ENCODE data around the gene PPP1R12A.

Gene PPP1R12A

GRCh38 chr12:79769860-79770485 is 164.9 kb downstream of the PPP1R12A start:
- Mint-ChIP-seq H3K36me3 (peaks cover 9% of the 10 kb centered on the region), H3K27ac (no peak overlapping the region), H3K27me3 (peaks cover 4% of the 10 kb centered on the region), H3K9me3 (no peaks in the 10 kb centered on the region), H3K4me3 (no peak overlapping the region), H3K4me1 (no peaks in the 10 kb centered on the region)
- CTCF ChIA-PET: no interaction called here
- DNase-seq: no peak

GRCh38 chr12:79769189-79769859 is 165.6 kb downstream of the PPP1R12A start:
- H3K27me3 Mint-ChIP-seq: peaks cover 4% of the 10 kb centered on the region
- no peak overlapping the region for H3K4me3 Mint-ChIP-seq
- peaks cover 7% of the 10 kb centered on the region for H3K36me3 Mint-ChIP-seq
- no peak overlapping the region for H3K27ac Mint-ChIP-seq
- H3K9me3 Mint-ChIP-seq: no peaks in the 10 kb centered on the region
- no peak for DNase-seq
- no peaks in the 10 kb centered on the region for H3K4me1 Mint-ChIP-seq
- CTCF ChIA-PET: no interaction called here

DNA sequence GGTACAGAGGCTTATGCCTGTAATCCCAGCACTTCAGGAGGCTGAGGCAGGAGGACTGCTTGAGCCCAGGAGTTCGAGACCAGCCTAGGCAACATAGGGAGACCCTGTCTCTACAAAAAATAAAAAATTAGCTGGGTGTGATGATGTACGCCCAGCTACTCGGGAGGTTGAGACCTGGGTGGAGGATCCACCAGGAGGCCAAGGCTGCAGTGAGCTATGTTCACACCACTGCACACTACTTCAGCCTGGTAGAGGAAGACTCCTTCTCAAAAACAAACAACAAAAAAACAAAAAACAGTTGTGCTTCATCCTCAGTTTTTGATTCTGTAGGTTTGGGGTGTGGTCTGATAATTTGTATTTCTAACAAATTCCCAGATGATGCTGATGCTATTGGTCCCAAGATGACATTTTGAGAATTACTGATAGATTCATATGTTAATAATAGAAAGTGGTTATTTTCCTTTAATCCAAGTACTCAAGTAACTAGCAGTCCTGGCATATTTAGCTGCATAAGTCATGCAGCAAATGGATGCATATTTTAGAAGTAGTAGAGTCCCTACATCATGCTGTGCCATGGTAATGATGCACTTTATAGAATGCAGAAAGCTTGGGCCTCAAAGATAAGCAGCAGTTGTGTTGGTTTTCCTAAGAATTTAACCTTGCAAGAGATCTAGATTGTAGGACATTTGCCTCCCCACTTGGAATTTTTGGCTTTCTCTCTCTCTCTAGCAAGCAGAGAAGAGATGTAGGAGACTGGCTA is 168.0 kb downstream of the PPP1R12A start:
- H3K4me1 Mint-ChIP-seq: no peaks in the 10 kb centered on the region
- H3K36me3 Mint-ChIP-seq: peaks cover 1% of the 10 kb centered on the region
- CTCF ChIA-PET: no interaction called here
- no peak overlapping the region for H3K27ac Mint-ChIP-seq
- H3K9me3 Mint-ChIP-seq: no peaks in the 10 kb centered on the region
- peaks cover 8% of the 10 kb centered on the region for H3K27me3 Mint-ChIP-seq
- DNase-seq: no peak
- H3K4me3 Mint-ChIP-seq: no peak overlapping the region

- H3K4me1 Mint-ChIP-seq: no peaks in the 10 kb centered on the region
- H3K36me3 Mint-ChIP-seq: no peaks in the 10 kb centered on the region
- CTCF ChIA-PET: no interaction called here
- H3K27ac Mint-ChIP-seq: no peak overlapping the region
- DNase-seq: no peak
- no peaks in the 10 kb centered on the region for H3K9me3 Mint-ChIP-seq
- no peak overlapping the region for H3K4me3 Mint-ChIP-seq
- peaks cover 8% of the 10 kb centered on the region for H3K27me3 Mint-ChIP-seq
Observed at GRCh38 chr12:79765157-79765556, 169.7 kb downstream of the PPP1R12A start.

DNA sequence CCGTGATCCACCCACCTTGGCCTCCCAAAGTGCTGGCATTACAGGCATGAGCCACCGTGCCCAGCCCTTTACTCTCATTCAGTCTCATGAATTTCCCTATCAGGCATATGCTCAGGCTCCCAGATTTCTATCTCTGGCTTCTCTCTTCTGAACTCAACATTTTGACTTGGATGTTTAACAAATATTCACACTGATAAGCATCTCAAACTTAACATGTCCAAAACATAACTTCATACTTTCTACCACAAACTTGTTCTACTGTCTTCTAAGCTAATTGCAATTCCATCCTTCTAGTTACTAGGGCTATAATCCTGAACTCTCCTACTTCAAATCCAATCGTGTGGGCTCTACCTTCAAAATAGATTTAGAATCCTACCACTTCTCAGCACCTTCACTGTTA is 170.3 kb downstream of the PPP1R12A start:
- CTCF ChIA-PET: no interaction called here
- Mint-ChIP-seq H3K4me3 (no peak overlapping the region), H3K4me1 (no peaks in the 10 kb centered on the region), H3K36me3 (no peaks in the 10 kb centered on the region), H3K27ac (no peak overlapping the region), H3K27me3 (peaks cover 8% of the 10 kb centered on the region), H3K9me3 (no peaks in the 10 kb centered on the region)
- DNase-seq: no peak

DNA sequence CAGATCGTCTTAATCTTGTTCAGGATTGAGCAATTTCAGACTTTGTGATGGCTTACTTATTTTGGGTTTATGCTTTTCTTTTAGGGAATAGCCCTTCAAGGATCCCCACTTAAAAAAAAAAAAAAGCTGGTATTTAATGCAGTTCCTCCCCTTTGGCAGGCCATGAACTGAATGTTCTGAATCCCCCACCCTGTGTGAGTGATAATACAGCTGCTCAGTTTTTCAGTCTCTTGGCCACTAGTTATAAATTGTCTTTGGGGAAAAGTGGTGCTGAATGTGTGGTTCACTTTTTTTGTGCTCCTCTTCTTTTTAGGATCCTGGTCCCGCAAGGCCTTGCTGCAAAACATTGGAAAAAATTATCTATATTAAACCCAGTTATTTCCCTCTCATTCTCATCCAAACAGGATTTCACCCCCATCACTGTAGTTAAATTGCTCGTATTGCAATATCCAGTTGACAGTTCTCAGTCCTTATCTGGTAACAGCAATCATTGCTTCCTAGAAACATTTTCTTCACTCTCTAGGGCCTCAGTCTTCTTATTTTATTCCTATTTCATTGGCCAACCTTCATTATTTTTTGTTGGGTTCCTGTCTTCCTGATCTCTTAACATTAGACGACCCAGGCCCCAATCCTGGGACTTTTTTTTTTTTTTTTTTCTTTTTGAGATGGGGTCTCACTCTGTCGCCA is 171.0 kb downstream of the PPP1R12A start:
- Mint-ChIP-seq H3K4me1 (no peaks in the 10 kb centered on the region), H3K27ac (no peak overlapping the region)
- CTCF ChIA-PET: no interaction called here

GRCh38 chr12:79761341-79761740 is 173.6 kb downstream of the PPP1R12A start:
- DNase-seq: no peak

More for the DNA sequence above, 171.0 kb downstream of the PPP1R12A start:
- no peaks in the 10 kb centered on the region for H3K36me3 Mint-ChIP-seq
- peaks cover 8% of the 10 kb centered on the region for H3K27me3 Mint-ChIP-seq
- H3K4me3 Mint-ChIP-seq: no peak overlapping the region
- no peaks in the 10 kb centered on the region for H3K9me3 Mint-ChIP-seq
- DNase-seq: no peak

DNA sequence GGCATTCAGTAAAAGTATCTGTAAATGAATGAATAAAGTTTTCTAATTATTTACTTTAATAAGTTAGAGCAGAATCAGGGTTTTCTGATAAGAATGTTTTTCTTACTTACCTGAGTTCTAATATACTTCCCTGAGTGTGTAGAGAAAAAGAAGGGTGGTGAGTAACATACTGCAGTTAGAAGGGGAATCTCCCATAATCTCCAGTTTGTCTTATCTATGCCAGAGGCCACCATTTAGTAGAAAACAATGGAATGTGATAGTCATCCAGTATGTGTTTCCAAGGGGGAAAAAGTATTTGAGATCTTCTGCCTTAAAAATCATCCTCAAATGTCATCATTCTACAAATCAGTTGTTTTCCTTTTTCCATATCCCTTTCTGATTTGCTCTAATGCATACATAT is 187.6 kb downstream of the PPP1R12A start:
- Mint-ChIP-seq H3K4me3 (no peak overlapping the region), H3K36me3 (no peaks in the 10 kb centered on the region), H3K27ac (no peak overlapping the region), H3K4me1 (no peaks in the 10 kb centered on the region), H3K9me3 (no peaks in the 10 kb centered on the region), H3K27me3 (peaks cover 4% of the 10 kb centered on the region)
- DNase-seq: no peak
- CTCF ChIA-PET: interaction anchor here (1.7 kb wide), 1 partner anchor 9 kb away, joined by 4 read pairs; no protein-coding TSS in a partner anchor

More at GRCh38 chr12:79761341-79761740, 173.6 kb downstream of the PPP1R12A start:
- no peaks in the 10 kb centered on the region for H3K4me1 Mint-ChIP-seq
- H3K4me3 Mint-ChIP-seq: no peak overlapping the region
- H3K27me3 Mint-ChIP-seq: peaks cover 4% of the 10 kb centered on the region
- no peaks in the 10 kb centered on the region for H3K9me3 Mint-ChIP-seq
- CTCF ChIA-PET: no interaction called here
- no peak overlapping the region for H3K27ac Mint-ChIP-seq
- H3K36me3 Mint-ChIP-seq: no peaks in the 10 kb centered on the region

DNA sequence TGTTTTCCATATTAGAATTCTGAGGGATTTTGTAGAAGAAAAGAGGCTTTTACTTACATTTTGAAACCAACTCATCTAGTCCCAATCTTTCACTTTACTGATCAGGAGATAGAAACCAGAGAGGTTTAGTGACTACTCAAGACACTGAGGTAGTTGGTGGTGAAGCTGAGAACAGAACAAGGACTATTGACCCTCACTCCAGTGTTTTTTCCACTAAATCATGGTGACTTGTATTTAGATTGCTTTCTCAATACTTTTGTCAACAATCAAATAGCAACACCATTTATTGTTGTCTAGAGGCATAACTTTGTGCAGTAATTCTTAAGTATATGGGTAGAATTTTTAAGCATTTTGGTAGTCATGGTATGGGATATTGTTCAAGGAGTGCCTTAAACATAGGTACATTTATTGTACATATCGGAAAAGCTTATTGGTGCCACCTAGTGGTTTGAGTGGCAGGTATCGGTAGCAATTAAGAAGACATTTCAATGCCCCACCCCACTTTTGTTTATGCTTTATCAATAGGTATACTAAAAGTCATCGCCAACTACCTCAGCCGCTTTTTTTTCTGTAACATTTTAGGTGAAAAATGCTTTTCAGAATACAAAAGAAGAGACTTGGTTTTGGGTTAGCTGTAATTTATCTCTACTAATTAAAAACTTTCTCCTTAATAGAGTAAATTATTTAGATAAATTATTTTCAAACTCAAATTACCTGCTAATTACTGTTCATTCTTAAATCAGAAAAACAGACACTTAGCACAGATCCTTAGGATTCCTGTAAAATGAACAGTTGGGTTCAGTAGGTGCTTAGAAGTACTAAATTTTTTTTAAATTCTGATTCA is 196.8 kb downstream of the PPP1R12A start:
- peaks cover 4% of the 10 kb centered on the region for H3K27me3 Mint-ChIP-seq
- no peaks in the 10 kb centered on the region for H3K9me3 Mint-ChIP-seq
- CTCF ChIA-PET: interaction anchor here (0.7 to 1.2 kb wide), 4 partner anchors 9 to 738 kb away, joined by 3 to 4 read pairs (median 3); no protein-coding TSS in a partner anchor
- H3K27ac Mint-ChIP-seq: no peak overlapping the region
- H3K4me1 Mint-ChIP-seq: no peaks in the 10 kb centered on the region
- H3K4me3 Mint-ChIP-seq: no peak overlapping the region
- peak; percentile 37 for DNase-seq
- no peaks in the 10 kb centered on the region for H3K36me3 Mint-ChIP-seq

GRCh38 chr12:79732638-79733037 is 202.3 kb downstream of the PPP1R12A start:
- Mint-ChIP-seq H3K27ac (no peak overlapping the region), H3K36me3 (no peaks in the 10 kb centered on the region), H3K9me3 (no peaks in the 10 kb centered on the region), H3K27me3 (no peaks in the 10 kb centered on the region), H3K4me3 (no peak overlapping the region), H3K4me1 (no peaks in the 10 kb centered on the region)
- CTCF ChIA-PET: no interaction called here
- no peak for DNase-seq

DNA sequence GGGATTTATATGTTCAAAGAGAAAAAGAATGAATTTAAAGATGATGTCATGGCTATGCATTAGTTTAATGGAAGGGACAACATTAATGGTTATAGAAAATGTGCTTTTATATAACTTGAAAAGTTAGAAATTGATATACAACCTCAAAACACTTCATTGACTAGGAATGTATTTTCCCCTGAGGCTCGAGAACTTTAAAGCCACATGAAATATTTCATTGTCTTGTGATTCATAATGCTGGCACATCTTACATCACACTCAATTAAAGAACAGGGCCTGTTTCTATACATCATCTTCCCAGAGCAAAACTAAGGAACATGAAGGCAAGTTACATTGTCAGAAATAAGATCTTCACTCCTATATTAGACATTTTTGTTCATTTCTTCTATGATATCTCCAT is 208.9 kb downstream of the PPP1R12A start:
- no peak for DNase-seq
- CTCF ChIA-PET: no interaction called here

More for the DNA sequence above, 208.9 kb downstream of the PPP1R12A start:
- H3K4me3 Mint-ChIP-seq: no peak overlapping the region
- H3K27ac Mint-ChIP-seq: no peak overlapping the region
- H3K27me3 Mint-ChIP-seq: no peaks in the 10 kb centered on the region
- H3K36me3 Mint-ChIP-seq: no peaks in the 10 kb centered on the region
- H3K9me3 Mint-ChIP-seq: no peaks in the 10 kb centered on the region
- no peaks in the 10 kb centered on the region for H3K4me1 Mint-ChIP-seq

All from activated naive CD4-positive, alpha-beta T cell treated with anti-CD3 and anti-CD28 coated beads, Interleukin-2, amount 10 ng/mL, durations not matched to agents 7 days and 5 days (primary cell).